Left lung (tissue), 10 donors: ENCODE results near the gene PHACTR2. TPM values are rescaled to one million over a fixed set of nuclear protein-coding genes. Genes with fewer than 3 reads are reported as not detected.
A peak's percentile ranks its signal among the peaks of the same experiment; 100 is the strongest.

Experiments used
- ATAC-seq: fragments of 200-7000 bp; cut with Tn5 transposase; one replicate; pipeline ENCODE4 v1.9.1; 2020; ENCODE audit warnings: moderate library complexity
- DNase-seq, 4 donors: peaks; one replicate each; pipeline ENCODE4 v3.0.0-alpha.2; 2013 to 2020
- H3K27ac ChIP-seq, 2 donors: fragments of 200-600 bp; sonication (generic) in 1 of 2; one replicate each; pipeline versions ENCODE4 v1.5.0 to v1.8.0; 2020 to 2021
- H3K27me3 ChIP-seq, 2 donors: fragments of 200-600 bp; sonication (generic) in 1 of 2; one replicate each; pipeline versions ENCODE4 v1.5.0 to v1.8.0; 2020 to 2021
- H3K36me3 ChIP-seq, 2 donors: fragments of 200-600 bp; sonication (generic) in 1 of 2; one replicate each; pipeline versions ENCODE4 v1.5.0 to v1.8.0; 2020 to 2021
- H3K4me1 ChIP-seq, 2 donors: fragments of 200-600 bp; one replicate each; pipeline ENCODE4 v1.8.0; 2021
- H3K4me3 ChIP-seq, 2 donors: fragments of 200-600 bp; sonication (generic) in 1 of 2; one replicate each; pipeline versions ENCODE4 v1.5.0 to v1.8.0; 2020 to 2021; ENCODE audit warnings: mild to moderate bottlenecking in 1 of 2
- H3K9me3 ChIP-seq, 2 donors: fragments of 200-600 bp; sonication (generic) in 1 of 2; one replicate each; pipeline versions ENCODE4 v1.5.0 to v1.8.0; 2020 to 2021
- CTCF ChIP-seq, 2 donors: fragments of 200-600 bp; sonication (generic) in 1 of 2; IDR thresholded peaks; one replicate each; pipeline versions ENCODE4 v1.5.0 to v1.8.0; 2021; ENCODE audit warnings: antibody characterized with exemption in 2 of 2
- intact Hi-C, 2 donors: fragments of 100-400 bp; cut with DNase I; formaldehyde crosslinking; loops; one replicate each; pipeline versions ENCODE4 v1.11.2 to v1.14.2; 2022
- polyA plus RNA-seq, 6 donors: library from polyadenylated mRNA; unstranded; fragments of 120-200 nt; gene quantifications; one replicate each; pipeline ENCODE4 v1.2.1, GENCODE V29; 2013; ENCODE audit not compliant: insufficient read length in 6 of 6
- total RNA-seq, 2 donors: library from RNA; stranded (reverse); fragmentation: NEBNext Ultra II Directional; extraction: Animal tissue kit (Norgen Biotek cat#: 25700); gene quantifications; one replicate each; pipeline ENCODE4 v1.2.1, GENCODE V29; 2021
- donor health status: DM: no; HTN: yes; CAD: no.
- donor health status: DM: no; HTN: no; CAD: no.

PHACTR2 gene
- total and polyA plus RNA-seq, 8 donors, result 43.7 to 71.1 (median 49.8) TPM

DNA sequence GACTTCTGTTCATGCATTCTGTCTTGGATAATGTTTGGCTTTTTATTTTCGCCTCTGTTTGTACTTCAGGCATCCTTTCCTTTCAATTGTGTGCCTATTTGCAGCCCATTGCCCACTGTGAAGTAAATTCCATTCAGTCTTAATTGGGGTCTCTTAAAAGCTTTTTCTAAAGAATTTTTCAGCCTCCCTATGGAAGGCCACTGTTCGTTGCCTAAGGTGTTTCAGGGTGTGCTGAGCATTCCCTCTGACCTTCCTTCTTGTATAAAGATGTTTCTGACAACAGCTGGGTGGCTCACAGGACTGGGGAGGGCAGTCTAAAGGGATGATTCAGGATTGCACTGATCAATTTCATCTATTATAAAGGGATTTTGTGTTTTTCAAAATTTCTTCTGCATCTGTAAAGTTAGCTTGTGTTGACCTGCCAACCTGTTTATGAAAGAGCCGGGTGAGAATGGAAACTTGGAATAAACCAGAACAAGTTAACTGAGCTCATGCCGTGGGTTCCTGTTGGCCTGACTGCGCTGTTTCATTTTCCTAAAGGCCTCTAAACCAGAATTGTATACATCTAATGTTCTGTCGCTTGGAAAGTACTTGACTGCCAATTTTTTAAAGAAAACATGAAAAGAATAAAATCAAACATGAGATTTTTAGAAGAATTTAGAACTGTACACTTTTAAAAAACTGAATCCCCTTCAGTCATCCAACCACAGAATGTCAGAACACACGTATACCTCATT is 14.3 kb downstream of the PHACTR2 start:
- Histone ChIP-seq H3K9me3 (no peaks in the 10 kb centered on the region), H3K27me3 (no peaks in the 10 kb centered on the region), H3K36me3 (no peaks in the 10 kb centered on the region), H3K27ac (peak overlapping the region; percentile 9 to 66), H3K4me1 (peaks cover 32 to 78% of the 10 kb centered on the region in 2 donors), H3K4me3 (no peak overlapping the region)
- DNase-seq, result peak in 1 of 4 donors; percentile 37
- no peak for TF ChIP-seq CTCF (IDR thresholded peaks at IDR 0.05)
- intact Hi-C loops, result no loop called here
- ATAC-seq, result no peak

GRCh38 chr6:143692696-143693095 is 14.9 kb downstream of the PHACTR2 start:
- TF ChIP-seq CTCF (IDR thresholded peaks at IDR 0.05), result no peak
- DNase-seq (peak in 1 of 4 donors; percentile 37), ATAC-seq (peak; percentile 57)
- Histone ChIP-seq H3K36me3 (no peaks in the 10 kb centered on the region), H3K4me3 (no peak overlapping the region), H3K27ac (peak overlapping the region; percentile 9 to 66), H3K27me3 (no peaks in the 10 kb centered on the region), H3K9me3 (no peaks in the 10 kb centered on the region), H3K4me1 (peaks cover 32 to 78% of the 10 kb centered on the region in 2 donors)
- intact Hi-C loops, result no loop called here

- peaks cover 32 to 84% of the 10 kb centered on the region in 2 donors for H3K4me1 ChIP-seq
- TF ChIP-seq CTCF (IDR thresholded peaks at IDR 0.05), result no peak
- peak overlapping the region in 1 of 2 donors; percentile 66 for H3K27ac ChIP-seq
- intact Hi-C loops, result no loop called here
- H3K4me3 ChIP-seq, result no peak overlapping the region
- no peak for ATAC-seq
- H3K9me3 ChIP-seq, result no peaks in the 10 kb centered on the region
- H3K36me3 ChIP-seq, result no peaks in the 10 kb centered on the region
- H3K27me3 ChIP-seq, result no peaks in the 10 kb centered on the region
- DNase-seq, result no peak
These were observed 16.2 kb downstream of the PHACTR2 start for GRCh38 chr6:143694013-143694412.

- Histone ChIP-seq H3K36me3 (no peaks in the 10 kb centered on the region), H3K4me3 (no peak overlapping the region), H3K27ac (peak overlapping the region in 1 of 2 donors; percentile 66), H3K4me1 (peaks cover 38 to 84% of the 10 kb centered on the region in 2 donors), H3K27me3 (no peaks in the 10 kb centered on the region), H3K9me3 (no peaks in the 10 kb centered on the region)
- ATAC-seq (no peak), DNase-seq (no peak)
- no peak for TF ChIP-seq CTCF (IDR thresholded peaks at IDR 0.05)
- intact Hi-C loops, result no loop called here
These were observed 16.8 kb downstream of the PHACTR2 start for GRCh38 chr6:143694560-143694959.

DNA sequence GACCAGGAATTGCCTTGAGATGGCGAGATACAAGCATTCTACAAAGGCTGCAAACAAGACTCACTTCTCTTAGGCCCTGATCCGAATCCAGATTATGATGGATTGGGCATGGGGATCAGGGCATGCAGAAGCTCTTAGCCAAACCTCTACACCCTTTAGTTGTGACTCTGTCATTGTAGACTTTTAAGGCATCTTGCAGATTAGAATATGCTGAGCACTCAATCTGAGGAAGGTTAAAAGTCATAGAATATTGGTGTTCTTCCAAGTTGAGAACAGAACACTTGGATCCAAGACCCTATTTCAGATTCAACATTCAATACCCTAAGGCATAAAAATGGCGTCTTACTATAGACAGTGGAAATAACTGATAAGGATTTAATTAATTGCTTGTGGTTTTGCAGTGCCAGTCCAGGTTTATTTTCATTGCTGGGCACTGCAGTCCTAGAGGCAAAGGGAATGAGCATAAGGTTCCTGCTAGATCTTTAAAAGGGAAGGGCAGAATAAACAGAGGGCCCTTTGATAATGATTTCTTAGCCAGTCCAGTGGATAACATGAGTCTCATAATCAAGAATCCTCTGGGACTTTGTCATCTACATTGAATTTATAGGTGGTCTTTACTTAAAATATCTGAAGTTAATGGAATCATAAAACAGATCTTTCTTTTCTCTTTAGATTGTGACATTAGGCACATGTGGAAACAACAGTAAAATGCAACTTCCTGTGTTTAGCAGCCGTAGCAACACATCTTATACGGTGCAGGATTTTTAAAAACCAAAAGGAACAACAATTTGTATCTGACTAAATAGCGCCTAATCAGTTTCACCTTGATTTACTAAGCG is 17.6 kb downstream of the PHACTR2 start:
- Histone ChIP-seq H3K4me1 (peaks cover 39 to 79% of the 10 kb centered on the region in 2 donors), H3K4me3 (no peak overlapping the region), H3K9me3 (no peaks in the 10 kb centered on the region), H3K27ac (peak overlapping the region in 1 of 2 donors; percentile 66), H3K27me3 (no peaks in the 10 kb centered on the region), H3K36me3 (no peaks in the 10 kb centered on the region)
- peak; percentile 39 for ATAC-seq
- DNase-seq, result no peak
- intact Hi-C loops, result no loop called here
- TF ChIP-seq CTCF (IDR thresholded peaks at IDR 0.05), result no peak
